ENCODE results near the gene CD248. TPM values are rescaled to one million over a fixed set of nuclear protein-coding genes. Genes with fewer than 3 reads are reported as not detected.

CD248 gene
- total and polyA plus RNA-seq, 2 experiments from 2014 or later: 2.4 to 3.8 TPM

DNA sequence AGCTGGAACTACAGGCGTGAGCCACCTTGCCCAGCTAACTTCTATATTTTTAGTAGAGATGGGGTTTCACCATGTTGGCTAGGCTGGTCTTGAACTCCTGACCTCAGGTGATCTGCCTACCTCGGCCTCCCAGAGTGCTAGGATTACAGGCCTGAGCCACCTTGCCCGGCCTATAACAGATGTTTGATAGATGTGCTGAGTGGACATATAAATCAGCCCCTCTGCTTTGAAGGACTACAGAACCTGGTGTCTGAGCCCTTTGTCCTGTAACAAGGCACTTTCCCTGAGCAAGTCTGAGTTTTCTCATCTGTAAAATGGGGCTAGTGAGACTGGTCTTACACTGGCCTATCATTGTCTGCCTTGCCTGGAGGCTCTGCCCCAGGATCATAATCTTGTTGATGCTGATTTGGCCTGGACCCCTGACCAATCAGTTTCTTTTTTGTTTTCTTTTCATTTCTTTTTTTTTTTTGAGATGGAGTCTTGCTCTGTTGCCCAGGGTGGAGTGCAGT is 12.4 kb upstream of the CD248 start (continued):
- no peak for TF ChIP-seq ZNF462 (CRISPR knock-in tag; IDR thresholded peaks at IDR 0.05)
- TF ChIP-seq STAT1 (IDR thresholded peaks at IDR 0.05; ENCODE audit: unreplicated experiment): no peak
- TF ChIP-seq EZH2phosphoT487 (IDR thresholded peaks at IDR 0.05; ENCODE audit: unreplicated experiment): no peak
- no peak for TF ChIP-seq JUNB (IDR thresholded peaks at IDR 0.05; ENCODE audit: unreplicated experiment)
- no peak for TF ChIP-seq ZNF331 (CRISPR knock-in tag; IDR thresholded peaks at IDR 0.05; ENCODE audit: low read depth)
- TF ChIP-seq NANOG (IDR thresholded peaks at IDR 0.05; ENCODE audit: borderline replicate concordance): no peak
- TF ChIP-seq ZNF114 (CRISPR knock-in tag; IDR thresholded peaks at IDR 0.05): no peak

DNA sequence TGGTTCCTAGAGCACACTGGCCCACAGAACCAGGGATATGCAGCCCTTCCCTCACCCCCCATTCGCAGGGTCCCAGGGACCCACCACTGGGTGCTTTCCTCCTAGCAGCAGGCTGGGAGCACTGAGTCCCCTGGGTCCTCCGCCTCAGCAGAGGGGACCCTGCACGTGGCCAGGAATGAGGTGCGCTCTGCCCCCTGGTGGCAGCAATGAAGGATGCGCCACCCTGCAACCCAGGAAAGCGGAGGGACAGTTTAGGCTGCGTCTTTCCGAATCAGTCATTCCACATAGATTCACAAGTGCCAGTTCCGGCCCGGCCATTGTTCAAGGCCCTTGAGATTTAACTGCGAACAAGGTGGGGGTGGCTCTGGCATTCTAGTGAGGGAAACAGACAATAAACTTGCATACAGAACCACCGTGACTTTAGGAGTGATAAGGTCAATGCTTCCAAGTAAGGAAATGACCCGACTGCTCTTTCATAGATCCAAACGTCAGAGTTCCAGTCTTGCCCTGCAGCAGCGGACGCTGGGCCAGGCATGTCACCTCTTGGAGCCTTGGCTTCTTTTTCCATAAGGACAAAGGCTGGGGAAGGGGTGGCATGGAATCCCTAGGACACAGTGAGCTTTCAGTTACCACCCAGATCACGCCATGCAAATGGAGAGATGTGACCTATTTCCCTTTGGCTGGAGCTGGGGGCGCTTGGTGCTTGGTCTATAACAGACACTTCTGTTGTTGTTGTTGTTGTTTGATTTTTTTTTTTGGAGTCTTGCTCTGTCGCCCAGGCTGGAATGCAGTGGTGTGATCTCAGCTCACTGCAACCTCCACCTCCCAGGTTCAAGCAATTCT is 11.7 kb upstream of the CD248 start:
- Histone ChIP-seq H2AFZ (peak overlapping the region; percentile 52), H3F3A (replicated peaks; ENCODE audit: low read depth) (no peaks in the 10 kb centered on the region), H3K27ac (ENCODE audit: low read depth) (peak overlapping the region; percentile 46; the same call in 1 of the 2 replicates), H3K4me1 (ENCODE audit: insufficient read depth) (peaks cover 5% of the 10 kb centered on the region; the same call in 1 of the 2 replicates), H3K27me3 (ENCODE audit: insufficient read depth) (no peaks in the 10 kb centered on the region), H4K20me1 (replicated peaks; ENCODE audit: insufficient read depth) (no peaks in the 10 kb centered on the region), H3K4me3 (peak overlapping the region; percentile 26; the same call in 1 of the 2 replicates), H3K36me3 (ENCODE audit: insufficient read depth) (no peaks in the 10 kb centered on the region), H3K9me2 (ENCODE audit: insufficient read depth) (no peaks in the 10 kb centered on the region), H3K79me2 (replicated peaks; ENCODE audit: insufficient read depth) (no peaks in the 10 kb centered on the region), H3K4me2 (peak overlapping the region; percentile 68)
- peak overlapping the region; percentile 88 for H3K27ac Mint-ChIP-seq
- TF ChIP-seq, protein P1, sequence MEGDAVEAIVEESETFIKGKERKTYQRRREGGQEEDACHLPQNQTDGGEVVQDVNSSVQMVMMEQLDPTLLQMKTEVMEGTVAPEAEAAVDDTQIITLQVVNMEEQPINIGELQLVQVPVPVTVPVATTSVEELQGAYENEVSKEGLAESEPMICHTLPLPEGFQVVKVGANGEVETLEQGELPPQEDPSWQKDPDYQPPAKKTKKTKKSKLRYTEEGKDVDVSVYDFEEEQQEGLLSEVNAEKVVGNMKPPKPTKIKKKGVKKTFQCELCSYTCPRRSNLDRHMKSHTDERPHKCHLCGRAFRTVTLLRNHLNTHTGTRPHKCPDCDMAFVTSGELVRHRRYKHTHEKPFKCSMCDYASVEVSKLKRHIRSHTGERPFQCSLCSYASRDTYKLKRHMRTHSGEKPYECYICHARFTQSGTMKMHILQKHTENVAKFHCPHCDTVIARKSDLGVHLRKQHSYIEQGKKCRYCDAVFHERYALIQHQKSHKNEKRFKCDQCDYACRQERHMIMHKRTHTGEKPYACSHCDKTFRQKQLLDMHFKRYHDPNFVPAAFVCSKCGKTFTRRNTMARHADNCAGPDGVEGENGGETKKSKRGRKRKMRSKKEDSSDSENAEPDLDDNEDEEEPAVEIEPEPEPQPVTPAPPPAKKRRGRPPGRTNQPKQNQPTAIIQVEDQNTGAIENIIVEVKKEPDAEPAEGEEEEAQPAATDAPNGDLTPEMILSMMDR (conservative IDR thresholded peaks at IDR 0.05; ENCODE audit: low read depth in 2 of 2): peak; percentile 90 to 98
- TF ChIP-seq NANOG (IDR thresholded peaks at IDR 0.05; ENCODE audit: borderline replicate concordance): peak; percentile 14; the same call in 1 of the 2 replicates
- no peak for TF ChIP-seq CREB1 (CRISPR knock-in tag; IDR thresholded peaks at IDR 0.05; ENCODE audit: low read depth)
- DNase-seq (ENCODE audit: low spot score) (peak; percentile 91), ATAC-seq (peak; percentile 93)
- H3K4me1 Mint-ChIP-seq: peaks cover 21% of the 10 kb centered on the region
- H3K4me3 Mint-ChIP-seq: peak overlapping the region; percentile 59; the same call in 2 of the 3 replicates
- no peaks in the 10 kb centered on the region for H3K9me3 Mint-ChIP-seq
- H3K36me3 Mint-ChIP-seq (ENCODE audit: low read depth): no peaks in the 10 kb centered on the region
- H3K27me3 Mint-ChIP-seq (ENCODE audit: insufficient read depth, low read depth, poor library complexity): peaks cover 21% of the 10 kb centered on the region
